Aorta (tissue), 5 donors: ENCODE data around the gene LAMTOR4. TPM values are rescaled to one million over a fixed set of nuclear protein-coding genes. Genes with fewer than 3 reads are reported as not detected.

ENCODE experiments used
- ATAC-seq: fragments of 200-7000 bp; cut with Tn5 transposase; one replicate; pipeline ENCODE4 v1.9.1; 2022; ENCODE audit warnings: moderate library complexity; ENCODE audit not compliant: low FRiP score
- DNase-seq, 2 donors: peaks; one replicate each; pipeline ENCODE4 v3.0.0-alpha.2; 2020
- H3K27ac ChIP-seq, 2 donors: one replicate each; pipeline ENCODE4 v1.5.1; 2013; ENCODE audit warnings: low read length in 2 of 2, mild to moderate bottlenecking in 2 of 2, moderate library complexity in 2 of 2, control low read depth in 1 of 2, inconsistent platforms in 1 of 2, low read depth in 1 of 2
- H3K27me3 ChIP-seq, 2 donors: one replicate each; pipeline ENCODE4 v1.6.1; 2013; ENCODE audit warnings: control low read depth in 1 of 2, low read length in 1 of 2, mild to moderate bottlenecking in 1 of 2, moderate library complexity in 1 of 2; ENCODE audit not compliant: insufficient read depth in 2 of 2, control insufficient read depth in 1 of 2
- H3K36me3 ChIP-seq, 2 donors: one replicate each; pipeline ENCODE4 v1.6.1; 2013; ENCODE audit warnings: control low read depth in 1 of 2, low read length in 1 of 2, mild to moderate bottlenecking in 1 of 2; ENCODE audit not compliant: insufficient read depth in 2 of 2, control insufficient read depth in 1 of 2
- H3K4me1 ChIP-seq, 2 donors: one replicate each; pipeline ENCODE4 v1.6.1; 2013; ENCODE audit warnings: low read length in 2 of 2, control low read depth in 1 of 2, mild to moderate bottlenecking in 1 of 2, moderate library complexity in 1 of 2; ENCODE audit not compliant: insufficient read depth in 2 of 2, control insufficient read depth in 1 of 2
- H3K4me3 ChIP-seq, 2 donors: one replicate each; pipeline ENCODE4 v1.5.1; 2013; ENCODE audit warnings: low read length in 2 of 2, control low read depth in 1 of 2, mild to moderate bottlenecking in 1 of 2
- H3K9me3 ChIP-seq: one replicate; pipeline ENCODE4 v1.6.1; 2013; ENCODE audit warnings: mild to moderate bottlenecking, low read length; ENCODE audit not compliant: control insufficient read depth
- WGBS, 2 donors: extraction: QIAGEN DNeasy Blood & Tissue Kit; methylation state at CpG; one replicate each; pipeline ENCODE4 v1.1.7; 2013; 5-methylcytosine and 5-hydroxymethylcytosine counted together
- intact Hi-C, 2 donors: fragments of 100-400 bp; cut with DNase I; formaldehyde crosslinking; loops; one replicate each; pipeline versions ENCODE4 v1.14.2 to v1.15.0; 2022
- long read RNA-seq, 2 donors: library from polyadenylated mRNA; unstranded; transcript quantifications; one replicate each; pipeline ENCODE4 v2.0.0, GENCODE V29; 2020 to 2021
- polyA plus RNA-seq, 2 donors: library from polyadenylated mRNA; stranded (reverse); fragments of 200-250 nt; gene quantifications; one replicate each; pipeline ENCODE4 v1.2.3, GENCODE V29; 2013
- total RNA-seq, 2 donors: library from RNA; stranded (reverse); fragmentation: NEBNext Ultra II Directional; extraction: Animal tissue kit (Norgen Biotek cat#: 25700); gene quantifications; one replicate each; pipeline ENCODE4 v1.2.1, GENCODE V29; 2021
- donor health status: healthy with polysubstance abuse.
- donor health status: Bipolar disorder and iron deficiency.
- donor health status: DM: no; HTN: no; CAD: no.
- donor health status: DM: no; HTN: no; CAD: no.
- donor health status: DM: yes; HTN: yes; CAD: no.

The LAMTOR4 gene
- 100 to 1,000 TPM in 1 of 2 donors, 10 to 100 TPM in 1; 80.2 to 104 TPM for total RNA-seq
- 100 to 1,000 TPM; 267 to 310 TPM for polyA plus RNA-seq
- long read RNA-seq, donor 1, transcript LAMTOR4-201 (4 exons, 605 nt): major isoform, 24 of 31 reads
- long read RNA-seq, donor 1, partial matches to known transcripts: 2 of 31 reads
- long read RNA-seq, donor 1, other reads (novel, unspliced or antisense): 1 of 31 reads
- long read RNA-seq, donor 2, transcript LAMTOR4-201 (4 exons, 605 nt): major isoform, 20 of 29 reads
- long read RNA-seq, donor 2, partial matches to known transcripts: 0 of 29 reads
- long read RNA-seq, donor 2, other reads (novel, unspliced or antisense): 7 of 29 reads

- ATAC-seq (peak; percentile 99), DNase-seq (peak; percentile 99)
- Histone ChIP-seq H3K36me3 (no peaks in the 10 kb centered on the region), H3K27ac (peak within 1 kb of the TSS in 1 of 2 donors; percentile 28), H3K4me3 (peak within 1 kb of the TSS; percentile 42 to 63), H3K4me1 (no peaks in the 10 kb centered on the region), H3K27me3 (no peaks in the 10 kb centered on the region), H3K9me3 (no peaks in the 10 kb centered on the region)
- intact Hi-C loops: no loop called here
- 0 to 1% methylated on average over 45 to 46 of the region's 46 CpGs for whole genome bisulfite sequencing, 2 donors
These were observed at the start of gene LAMTOR4 for GRCh38 chr7:100148559-100149328. TSS of gene LAMTOR4 (plus strand) at chr7:100148918. CDS start at chr7:100148973, 55 bp downstream.

GRCh38 chr7:100099452-100099851 lies 49.3 kb upstream of the LAMTOR4 start:
- ATAC-seq: no peak
- peaks cover 0 to 1% of the 10 kb centered on the region in 2 donors for H3K36me3 ChIP-seq

GRCh38 chr7:100100420-100101015 lies 48.2 kb upstream of the LAMTOR4 start:
- intact Hi-C loops: loop anchor here in 1 of 2 donors (1.0 to 2.0 kb wide), 3 partner anchors 18 to 51 kb away; partner anchors contain the start of genes CNPY4, MBLAC1, TAF6 and ZSCAN21
- peak; percentile 96 to 98 for DNase-seq
- H3K36me3 ChIP-seq: peaks cover 0 to 1% of the 10 kb centered on the region in 2 donors

More at GRCh38 chr7:100099452-100099851, 49.3 kb upstream of the LAMTOR4 start:
- H3K4me3 ChIP-seq: peak overlapping the region in 1 of 2 donors; percentile 88
- no peaks in the 10 kb centered on the region for H3K4me1 ChIP-seq
- H3K9me3 ChIP-seq: no peaks in the 10 kb centered on the region
- no peak for DNase-seq
- intact Hi-C loops: no loop called here
- WGBS, 2 donors: 75 to 79% methylated on average over 12 of the region's 12 CpGs
- no peaks in the 10 kb centered on the region for H3K27me3 ChIP-seq
- H3K27ac ChIP-seq: no peak overlapping the region

GRCh38 chr7:100101016-100101862 lies 47.5 kb upstream of the LAMTOR4 start, which contains the start of the genes AP4M1 and MCM7:
TSS of gene AP4M1 (plus strand) at chr7:100101643. CDS start at chr7:100101715, 72 bp downstream.
TSS of gene MCM7 (minus strand) at chr7:100101397. CDS start at chr7:100101294, 103 bp downstream.
- Histone ChIP-seq H3K4me3 (peak within 1 kb of the TSS; percentile 81 to 88), H3K36me3 (peaks cover 0 to 4% of the 10 kb centered on the region in 2 donors), H3K27me3 (no peaks in the 10 kb centered on the region), H3K9me3 (no peaks in the 10 kb centered on the region), H3K27ac (peak within 1 kb of the TSS in 1 of 2 donors; percentile 49), H3K4me1 (no peaks in the 10 kb centered on the region)
- intact Hi-C loops: loop anchor here in 1 of 2 donors (2.0 kb wide), 2 partner anchors 18 to 26 kb away; partner anchors contain the start of genes CNPY4, MBLAC1 and TAF6
- 0 to 1% methylated on average over 71 to 80 of the region's 80 CpGs for WGBS, 2 donors
- ATAC-seq: peak; percentile 97
- peak; percentile 99 to 100 for DNase-seq

More at GRCh38 chr7:100100420-100101015, 48.2 kb upstream of the LAMTOR4 start:
- H3K4me1 ChIP-seq: no peaks in the 10 kb centered on the region
- H3K4me3 ChIP-seq: peak overlapping the region; percentile 81 to 88
- H3K9me3 ChIP-seq: no peaks in the 10 kb centered on the region
- 0% methylated on average over 55 to 61 of the region's 61 CpGs for WGBS, 2 donors
- H3K27ac ChIP-seq: no peak overlapping the region
- no peaks in the 10 kb centered on the region for H3K27me3 ChIP-seq
- peak; percentile 96 for ATAC-seq

GRCh38 chr7:100102950-100103840 lies 45.5 kb upstream of the LAMTOR4 start:
- Histone ChIP-seq H3K9me3 (no peaks in the 10 kb centered on the region), H3K27me3 (no peaks in the 10 kb centered on the region), H3K36me3 (peaks cover 0 to 5% of the 10 kb centered on the region in 2 donors), H3K4me1 (no peaks in the 10 kb centered on the region), H3K4me3 (no peak overlapping the region), H3K27ac (no peak overlapping the region)
- WGBS, 2 donors: 78 to 80% methylated on average over 16 to 17 of the region's 17 CpGs
- intact Hi-C loops: no loop called here
- DNase-seq (no peak), ATAC-seq (no peak)

GRCh38 chr7:100105534-100105933 lies 43.2 kb upstream of the LAMTOR4 start:
- peaks cover 0 to 7% of the 10 kb centered on the region in 2 donors for H3K36me3 ChIP-seq
- DNase-seq (no peak), ATAC-seq (no peak)
- H3K4me3 ChIP-seq: no peak overlapping the region
- intact Hi-C loops: no loop called here
- no peak overlapping the region for H3K27ac ChIP-seq
- no peaks in the 10 kb centered on the region for H3K9me3 ChIP-seq
- no peaks in the 10 kb centered on the region for H3K27me3 ChIP-seq
- no peaks in the 10 kb centered on the region for H3K4me1 ChIP-seq
- WGBS, 2 donors: 91 to 94% methylated on average over 4 of the region's 4 CpGs

- H3K27me3 ChIP-seq: no peaks in the 10 kb centered on the region
- H3K4me1 ChIP-seq: no peaks in the 10 kb centered on the region
- WGBS, 2 donors: 72 to 76% methylated on average over 17 of the region's 17 CpGs
- intact Hi-C loops: no loop called here
- DNase-seq (no peak), ATAC-seq (no peak)
- H3K36me3 ChIP-seq: peaks cover 0 to 7% of the 10 kb centered on the region in 2 donors
- no peak overlapping the region for H3K27ac ChIP-seq
- no peak overlapping the region for H3K4me3 ChIP-seq
- H3K9me3 ChIP-seq: no peaks in the 10 kb centered on the region
These were observed 42.1 kb upstream of the LAMTOR4 start for GRCh38 chr7:100106633-100107032.
